GM21390 (cell line): ENCODE measurements around the gene NEURL1.
"Not testable (repeated sequence)": the region's sequence is repeated elsewhere in the genome, so short reads cannot be mapped to it uniquely, and the experiment has no call there.

ENCODE experiments used
- ATAC-seq: cut with Tn5 transposase; IDR thresholded peaks from one replicate; pipeline ENCODE4 v1.9.1; 2021; ENCODE audit not compliant: unreplicated experiment

NEURL1 gene

DNA sequence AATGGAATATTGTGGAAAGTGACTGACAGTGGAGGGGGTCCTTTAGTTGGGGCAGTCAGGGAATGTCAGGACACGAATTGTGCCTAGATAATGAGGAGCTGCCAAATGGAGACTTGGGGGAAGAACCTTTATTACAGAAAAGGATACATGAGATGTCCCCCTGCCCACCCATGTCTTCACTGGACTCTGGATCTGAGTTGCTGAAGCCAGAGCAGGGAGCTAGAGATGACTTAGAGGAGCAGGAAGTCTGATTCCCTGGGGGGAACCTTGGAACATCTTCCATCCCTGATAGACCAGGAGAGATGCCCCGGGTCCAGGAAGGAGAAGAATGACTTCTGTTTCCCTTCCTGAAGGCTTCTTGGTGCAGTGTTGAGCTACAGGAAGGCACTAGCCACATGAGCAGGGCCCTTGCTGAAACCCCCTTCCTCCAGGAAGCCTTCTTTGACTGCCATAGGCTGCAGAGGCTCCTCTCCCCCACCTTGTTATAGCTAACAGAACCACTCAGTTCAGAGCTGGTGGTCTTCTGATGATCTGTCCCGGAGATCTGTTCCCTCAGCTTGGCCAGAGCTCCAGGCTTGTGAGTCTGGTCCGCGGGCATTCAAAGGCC lies 747 bp upstream of the NEURL1 start:
- no peak for ATAC-seq

DNA sequence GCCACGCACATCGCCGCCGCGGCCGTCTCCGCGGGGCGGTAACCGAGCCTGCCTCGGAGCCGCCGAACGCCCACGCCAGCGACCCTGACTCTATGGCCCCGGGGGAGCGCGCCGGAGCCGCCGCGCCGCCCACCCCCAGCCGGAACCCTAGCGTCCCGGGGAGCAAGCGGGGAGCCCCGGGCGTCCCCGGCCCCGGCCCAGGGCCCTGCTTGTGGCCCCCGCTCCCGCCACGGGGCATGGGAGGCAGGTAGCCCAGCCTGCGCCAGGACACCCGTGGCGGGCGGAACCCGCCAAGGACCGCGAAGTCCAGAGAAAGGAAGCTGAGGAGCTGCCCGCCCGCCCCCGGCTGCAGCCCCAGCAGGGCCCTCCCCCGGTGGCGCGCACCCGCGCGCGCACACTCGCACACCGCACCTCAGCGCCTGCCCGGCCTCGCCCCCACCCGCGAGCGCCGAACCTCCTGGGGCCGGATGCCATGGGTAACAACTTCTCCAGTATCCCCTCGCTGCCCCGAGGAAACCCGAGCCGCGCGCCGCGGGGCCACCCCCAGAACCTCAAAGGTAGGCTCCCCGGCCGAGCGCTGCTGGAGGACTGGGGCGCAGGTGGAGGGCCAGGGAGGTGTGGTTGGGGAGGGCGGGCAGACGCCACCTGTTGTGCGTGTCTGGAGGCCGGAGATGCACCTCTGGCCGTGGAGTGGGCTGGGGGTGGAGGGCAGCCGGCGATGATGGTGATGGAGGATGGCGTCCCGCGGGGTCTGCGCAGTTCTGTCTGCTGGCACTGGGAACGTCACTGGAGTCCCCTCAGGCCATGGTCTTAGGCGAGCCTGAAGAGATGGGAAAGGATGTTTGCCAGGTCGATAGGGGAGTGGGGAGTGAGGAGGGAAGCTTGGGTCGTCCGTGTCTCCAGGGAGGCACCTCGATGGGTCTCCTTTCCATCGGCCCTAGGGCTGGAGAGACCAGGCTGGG lies 692 bp downstream of the NEURL1 start:
- no peak for ATAC-seq

GRCh38 chr10:103495321-103495720 lies 1.8 kb downstream of the NEURL1 start:
- ATAC-seq, result no peak

GRCh38 chr10:103497161-103497915 lies 3.8 kb downstream of the NEURL1 start:
- no peak for ATAC-seq

GRCh38 chr10:103498936-103499638 lies 5.6 kb downstream of the NEURL1 start:
- no peak for ATAC-seq

GRCh38 chr10:103499881-103500280 lies 6.4 kb downstream of the NEURL1 start:
- ATAC-seq, result no peak

- ATAC-seq, result no peak
Observed at GRCh38 chr10:103500481-103500880, 7.0 kb downstream of the NEURL1 start.

DNA sequence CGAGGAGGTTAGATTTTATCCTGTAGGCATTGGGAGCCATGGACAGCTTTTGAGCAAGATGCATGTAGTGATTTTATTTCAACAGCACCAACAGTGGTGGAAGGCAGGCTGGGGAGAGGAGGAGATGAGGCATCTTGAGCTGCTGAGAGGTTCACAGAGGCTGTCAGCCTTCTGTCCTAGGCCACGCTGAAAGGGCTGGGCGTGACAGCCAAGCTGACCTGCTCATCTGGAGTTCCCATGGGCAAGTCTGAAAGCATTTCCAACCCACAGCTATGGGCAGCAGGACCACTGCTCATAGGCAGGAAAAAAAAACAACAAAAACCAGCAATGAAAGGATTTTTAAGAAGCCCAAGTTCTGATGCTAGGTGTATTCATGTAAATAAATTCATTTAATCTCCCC lies 7.7 kb downstream of the NEURL1 start:
- no peak for ATAC-seq

DNA sequence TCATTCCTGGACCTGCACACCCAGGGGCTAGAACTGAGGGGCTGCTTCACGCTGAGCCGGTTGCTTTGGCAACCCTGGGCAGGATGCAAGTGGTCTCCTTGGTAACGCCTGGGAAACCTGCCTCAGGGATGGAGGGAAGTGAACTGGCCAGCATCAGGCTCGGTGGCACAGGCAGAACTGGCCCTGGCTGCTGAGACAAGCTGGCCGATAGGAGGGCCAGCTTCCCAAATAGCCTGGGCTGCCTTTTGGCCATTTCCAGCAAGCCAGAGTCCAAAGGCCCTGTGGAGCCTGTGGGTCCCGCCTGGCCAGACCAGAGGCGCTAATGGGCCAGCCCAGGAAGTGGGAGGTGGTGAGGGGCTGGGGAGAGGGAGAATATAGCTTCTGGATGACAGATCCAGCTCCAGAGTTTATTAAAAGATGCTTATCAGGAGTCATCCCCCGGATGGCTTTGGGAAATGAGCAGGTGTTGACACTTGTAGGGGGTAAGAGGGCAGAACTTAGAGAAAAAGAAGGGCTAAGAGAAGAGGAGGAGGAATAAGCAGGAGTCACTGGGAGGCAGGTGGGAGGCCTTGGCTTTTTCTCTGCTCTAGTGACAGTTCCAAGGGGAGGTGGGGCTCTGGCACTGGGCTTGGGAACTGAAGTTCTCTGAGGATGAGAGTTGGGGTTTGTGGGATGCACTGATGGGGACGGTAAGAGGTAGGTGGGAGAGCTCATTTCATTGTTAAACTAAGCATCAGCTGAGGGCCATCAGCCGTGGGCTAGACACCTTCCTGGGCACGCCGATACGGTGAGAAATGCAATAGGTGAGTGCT lies 9.6 kb downstream of the NEURL1 start:
- ATAC-seq, result no peak

DNA sequence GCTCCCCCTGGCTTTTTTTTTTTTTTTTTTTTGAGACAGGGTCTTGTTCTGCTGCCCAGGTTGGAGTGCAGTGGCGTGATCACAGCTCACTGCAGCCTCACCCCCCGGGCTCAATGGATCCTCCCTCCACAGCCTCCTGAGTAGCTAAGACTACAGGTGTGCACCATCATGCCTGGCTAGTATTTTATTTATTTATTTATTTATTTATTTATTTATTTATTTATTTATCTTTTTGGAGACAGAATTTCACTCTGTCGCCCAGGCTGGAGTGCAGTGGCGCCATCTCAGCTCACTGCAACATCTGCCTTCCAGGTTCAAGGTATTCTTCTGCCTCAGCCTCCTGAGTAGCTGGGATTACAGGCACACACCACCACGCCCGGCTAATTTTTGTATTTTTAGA lies 10.3 kb downstream of the NEURL1 start:
- not testable (repeated sequence) for ATAC-seq

GRCh38 chr10:103504181-103504783 lies 10.8 kb downstream of the NEURL1 start:
- ATAC-seq, result peak; percentile 53

- ATAC-seq, result no peak
Observed at GRCh38 chr10:103506061-103506460, 12.6 kb downstream of the NEURL1 start.

DNA sequence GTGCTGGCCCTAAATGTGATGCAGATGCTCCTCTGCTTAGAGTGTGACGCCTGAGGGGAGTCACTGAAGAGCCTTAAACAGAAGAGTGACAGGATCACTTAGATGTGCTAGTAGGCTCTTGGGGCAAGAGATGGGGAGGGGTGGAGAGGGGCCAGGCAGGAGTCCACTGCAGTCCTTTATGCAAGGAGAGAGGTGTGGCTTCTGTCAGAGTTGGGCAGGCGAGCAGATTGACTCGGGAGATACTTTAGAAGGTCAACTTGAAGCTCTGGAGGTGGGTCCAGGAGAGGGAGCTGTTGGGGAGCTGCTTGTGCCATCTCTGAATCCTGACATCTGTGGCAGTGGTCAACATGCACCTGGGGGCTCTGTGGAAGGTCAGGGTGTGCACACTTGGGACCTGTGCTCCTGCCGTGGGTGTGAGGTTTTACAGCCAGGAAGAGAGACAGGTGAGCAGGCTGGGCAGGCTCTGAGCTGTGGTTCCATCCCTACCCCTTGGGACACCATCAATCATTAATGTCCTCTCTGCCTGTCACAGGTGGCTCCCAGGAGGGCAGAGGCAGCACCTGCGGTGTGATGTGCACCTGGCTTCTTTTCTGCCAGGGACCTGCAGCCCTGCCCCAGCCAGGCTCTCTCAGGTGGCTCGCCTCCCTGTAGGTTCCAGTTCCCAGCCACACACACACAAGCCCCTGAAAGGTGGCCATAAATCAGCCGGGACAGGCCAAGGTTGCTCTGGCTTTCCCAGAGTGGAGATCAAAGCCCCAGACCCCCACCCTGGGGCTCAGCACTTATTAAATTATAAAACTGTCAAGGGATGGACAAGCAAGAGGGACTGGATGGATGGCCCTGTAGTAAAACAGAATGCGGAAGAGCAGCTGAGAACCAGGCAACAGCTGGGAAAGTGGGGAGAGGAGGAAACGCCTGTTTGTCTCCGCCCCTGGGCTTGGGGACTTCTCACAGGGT lies 14.0 kb downstream of the NEURL1 start:
- no peak for ATAC-seq

- no peak for ATAC-seq
Observed at GRCh38 chr10:103510046-103510685, 16.7 kb downstream of the NEURL1 start.

GRCh38 chr10:103510791-103511752 lies 17.6 kb downstream of the NEURL1 start:
- ATAC-seq, result no peak

DNA sequence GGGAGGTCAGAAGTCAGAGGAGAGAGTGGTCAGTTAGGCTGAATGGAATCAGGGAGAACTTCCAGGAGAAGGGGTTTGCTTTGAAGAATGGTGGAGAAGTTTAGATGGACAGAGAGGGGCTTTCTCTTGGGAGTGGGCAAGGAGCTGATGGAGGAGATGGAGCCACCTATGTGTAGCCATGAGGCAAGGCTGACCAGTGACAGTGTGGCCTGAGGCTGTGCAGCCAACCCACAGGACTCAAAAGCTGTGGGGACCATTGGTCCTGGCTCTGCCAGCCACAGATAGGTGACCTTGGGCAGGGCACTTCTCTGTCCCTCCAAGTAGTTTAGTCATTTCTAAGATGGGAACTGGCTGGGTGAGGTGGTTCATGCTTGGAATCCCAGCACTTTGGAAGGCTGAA lies 18.7 kb downstream of the NEURL1 start:
- ATAC-seq, result no peak
